ENCODE measurements around the gene TIPIN. TPM values are rescaled to one million over a fixed set of nuclear protein-coding genes. Genes with fewer than 3 reads are reported as not detected.
"Not testable (repeated sequence)": the region's sequence is repeated elsewhere in the genome, so short reads cannot be mapped to it uniquely, and the experiment has no call there.

TIPIN gene
- total RNA-seq, 1 experiment from 2014 or later: 14.2 TPM

- TF ChIP-seq, protein P1, sequence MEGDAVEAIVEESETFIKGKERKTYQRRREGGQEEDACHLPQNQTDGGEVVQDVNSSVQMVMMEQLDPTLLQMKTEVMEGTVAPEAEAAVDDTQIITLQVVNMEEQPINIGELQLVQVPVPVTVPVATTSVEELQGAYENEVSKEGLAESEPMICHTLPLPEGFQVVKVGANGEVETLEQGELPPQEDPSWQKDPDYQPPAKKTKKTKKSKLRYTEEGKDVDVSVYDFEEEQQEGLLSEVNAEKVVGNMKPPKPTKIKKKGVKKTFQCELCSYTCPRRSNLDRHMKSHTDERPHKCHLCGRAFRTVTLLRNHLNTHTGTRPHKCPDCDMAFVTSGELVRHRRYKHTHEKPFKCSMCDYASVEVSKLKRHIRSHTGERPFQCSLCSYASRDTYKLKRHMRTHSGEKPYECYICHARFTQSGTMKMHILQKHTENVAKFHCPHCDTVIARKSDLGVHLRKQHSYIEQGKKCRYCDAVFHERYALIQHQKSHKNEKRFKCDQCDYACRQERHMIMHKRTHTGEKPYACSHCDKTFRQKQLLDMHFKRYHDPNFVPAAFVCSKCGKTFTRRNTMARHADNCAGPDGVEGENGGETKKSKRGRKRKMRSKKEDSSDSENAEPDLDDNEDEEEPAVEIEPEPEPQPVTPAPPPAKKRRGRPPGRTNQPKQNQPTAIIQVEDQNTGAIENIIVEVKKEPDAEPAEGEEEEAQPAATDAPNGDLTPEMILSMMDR (conservative IDR thresholded peaks at IDR 0.05; ENCODE audit: low read depth, low read length): no peak
- TF ChIP-seq EZH2 (IDR thresholded peaks at IDR 0.05; ENCODE audit: low read length, unreplicated experiment) (no peak), EZH2phosphoT487 (IDR thresholded peaks at IDR 0.05; ENCODE audit: borderline replicate concordance, low read length) (no peak)
- no peaks in the 10 kb centered on the region for H3K36me3 ChIP-seq (ENCODE audit: low read depth, low read length)
- POLR2A ChIA-PET (ENCODE audit: unreplicated experiment): interaction anchor here (0.6 kb wide), 1 partner anchor 18 kb away, joined by 3 read pairs; no protein-coding TSS in a partner anchor
- H3K27me3 ChIP-seq (ENCODE audit: low read length): no peaks in the 10 kb centered on the region
- peak overlapping the region; percentile 57 for H3K4me3 ChIP-seq (ENCODE audit: low read length)
- BruUV-seq (replicated peaks): TSS peak; percentile 93
- peak overlapping the region; percentile 55 for H3K9ac ChIP-seq (ENCODE audit: low read length)
- peak; percentile 67 for ATAC-seq
- no peaks in the 10 kb centered on the region for H3F3A ChIP-seq (ENCODE audit: low read length, unreplicated experiment)
- no peaks in the 10 kb centered on the region for H3K79me2 ChIP-seq (ENCODE audit: low read length)
- no peaks in the 10 kb centered on the region for H3K9me2 ChIP-seq (replicated peaks; ENCODE audit: low read length)
- intact Hi-C loops (cut with micrococcal nuclease): no loop called here
- H3K9me3 ChIP-seq (ENCODE audit: low read length): no peaks in the 10 kb centered on the region
- CTCF ChIA-PET: interaction anchor here (0.7 kb wide), 1 partner anchor 21 kb away, joined by 7 read pairs; no protein-coding TSS in a partner anchor
- peak overlapping the region; percentile 75 for H3K4me2 ChIP-seq (ENCODE audit: low read length)
- no peaks in the 10 kb centered on the region for H4K20me1 ChIP-seq (ENCODE audit: low read length)
- H3K27ac ChIP-seq (ENCODE audit: low read length): peak overlapping the region; percentile 75
- peak overlapping the region; percentile 80 for H2AFZ ChIP-seq (ENCODE audit: low read length)
- peaks cover 13% of the 10 kb centered on the region for H3K4me1 ChIP-seq (ENCODE audit: insufficient read depth, low read length)
- DNase-seq: peak; percentile 28
These were observed 13.5 kb upstream of the TIPIN start for GRCh38 chr15:66369773-66370651.

DNA sequence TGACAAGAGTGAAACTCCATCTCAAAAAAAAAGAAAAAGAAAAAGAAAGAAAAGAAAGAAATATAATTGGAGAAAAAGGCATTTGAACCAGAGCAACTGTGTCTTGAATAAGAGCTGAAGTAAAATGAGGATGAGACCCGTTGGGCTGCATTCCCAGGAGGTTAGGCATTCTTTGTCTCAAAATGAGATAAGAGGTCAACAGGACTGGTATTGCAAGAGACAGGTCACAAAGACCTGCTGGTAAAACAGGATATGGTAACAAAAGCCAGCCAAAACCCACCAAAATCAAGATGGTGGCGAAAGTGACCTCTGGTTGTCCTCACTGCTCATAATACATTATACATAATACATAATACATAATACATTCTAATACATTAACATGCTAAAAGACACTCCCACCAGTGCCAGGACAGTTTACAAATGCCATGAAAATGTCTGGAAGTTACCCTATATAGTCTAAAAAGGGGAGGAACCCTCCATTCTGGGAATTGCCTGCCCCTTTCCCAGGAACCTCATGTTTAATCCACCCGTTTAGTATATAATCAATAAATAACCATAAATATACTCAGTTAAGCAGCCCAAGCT, 8.6 kb upstream of the TIPIN start:
- ATAC-seq (no peak), DNase-seq (no peak)
- no peak overlapping the region for H3K27ac ChIP-seq (ENCODE audit: low read length)
- no peak overlapping the region for H2AFZ ChIP-seq (ENCODE audit: low read length)
- POLR2A ChIA-PET (ENCODE audit: unreplicated experiment): no interaction called here
- no peaks in the 10 kb centered on the region for H3K36me3 ChIP-seq (ENCODE audit: low read depth, low read length)
- intact Hi-C loops (cut with micrococcal nuclease): no loop called here
- H3K79me2 ChIP-seq (ENCODE audit: low read length): no peaks in the 10 kb centered on the region
- peaks cover 11% of the 10 kb centered on the region for H3K4me1 ChIP-seq (ENCODE audit: insufficient read depth, low read length)
- H4K20me1 ChIP-seq (ENCODE audit: low read length): no peaks in the 10 kb centered on the region
- no peaks in the 10 kb centered on the region for H3K27me3 ChIP-seq (ENCODE audit: low read length)
- H3F3A ChIP-seq (ENCODE audit: low read length, unreplicated experiment): no peaks in the 10 kb centered on the region
- CTCF ChIA-PET: no interaction called here
- H3K4me3 ChIP-seq (ENCODE audit: low read length): no peak overlapping the region
- H3K9ac ChIP-seq (ENCODE audit: low read length): no peak overlapping the region
- TF ChIP-seq, protein P1 (conservative IDR thresholded peaks at IDR 0.05; ENCODE audit: low read depth, low read length): no peak
- TF ChIP-seq EZH2phosphoT487 (IDR thresholded peaks at IDR 0.05; ENCODE audit: borderline replicate concordance, low read length) (no peak), EZH2 (IDR thresholded peaks at IDR 0.05; ENCODE audit: low read length, unreplicated experiment) (no peak)
- no peaks in the 10 kb centered on the region for H3K9me3 ChIP-seq (ENCODE audit: low read length)
- no TSS peak for BruUV-seq (replicated peaks)
- H3K9me2 ChIP-seq (replicated peaks; ENCODE audit: low read length): no peaks in the 10 kb centered on the region
- no peak overlapping the region for H3K4me2 ChIP-seq (ENCODE audit: low read length)

DNA sequence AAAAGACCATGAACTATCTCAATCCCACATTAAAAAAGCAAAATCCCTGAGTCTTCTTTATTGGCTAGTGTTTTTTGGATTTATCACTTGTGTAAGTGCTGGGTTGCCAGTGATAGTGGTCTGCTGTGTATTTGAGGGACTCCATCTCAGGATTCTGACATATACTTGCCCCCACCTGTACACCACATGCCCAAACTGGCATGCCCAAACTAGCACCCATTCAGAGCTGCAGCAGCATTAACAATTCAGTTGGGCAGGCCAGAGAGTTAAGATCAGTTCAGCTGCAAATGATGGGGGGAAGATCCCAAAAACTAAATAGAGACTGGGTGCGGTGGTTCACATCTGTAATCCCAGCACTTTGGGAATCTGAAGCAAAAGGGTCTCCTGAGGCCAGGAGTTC, 6.3 kb upstream of the TIPIN start:
- intact Hi-C loops (cut with micrococcal nuclease): no loop called here
- H3K27ac ChIP-seq (ENCODE audit: low read length): no peak overlapping the region
- no TSS peak for BruUV-seq (replicated peaks)
- ChIA-PET CTCF (no interaction called here), POLR2A (ENCODE audit: unreplicated experiment) (no interaction called here)
- peaks cover 12% of the 10 kb centered on the region for H3K4me1 ChIP-seq (ENCODE audit: insufficient read depth, low read length)
- TF ChIP-seq, protein P1 (conservative IDR thresholded peaks at IDR 0.05; ENCODE audit: low read depth, low read length): no peak
- TF ChIP-seq EZH2 (IDR thresholded peaks at IDR 0.05; ENCODE audit: low read length, unreplicated experiment) (no peak), EZH2phosphoT487 (IDR thresholded peaks at IDR 0.05; ENCODE audit: borderline replicate concordance, low read length) (no peak)
- no peak overlapping the region for H2AFZ ChIP-seq (ENCODE audit: low read length)
- H3K79me2 ChIP-seq (ENCODE audit: low read length): no peaks in the 10 kb centered on the region
- DNase-seq: no peak
- H3K9me3 ChIP-seq (ENCODE audit: low read length): no peaks in the 10 kb centered on the region
- H3F3A ChIP-seq (ENCODE audit: low read length, unreplicated experiment): peaks cover 4% of the 10 kb centered on the region
- no peak overlapping the region for H3K4me2 ChIP-seq (ENCODE audit: low read length)
- no peaks in the 10 kb centered on the region for H3K36me3 ChIP-seq (ENCODE audit: low read depth, low read length)
- H3K4me3 ChIP-seq (ENCODE audit: low read length): no peak overlapping the region
- H4K20me1 ChIP-seq (ENCODE audit: low read length): no peaks in the 10 kb centered on the region
- no peaks in the 10 kb centered on the region for H3K27me3 ChIP-seq (ENCODE audit: low read length)
- ATAC-seq: no peak
- H3K9ac ChIP-seq (ENCODE audit: low read length): no peak overlapping the region
- H3K9me2 ChIP-seq (replicated peaks; ENCODE audit: low read length): no peaks in the 10 kb centered on the region

DNA sequence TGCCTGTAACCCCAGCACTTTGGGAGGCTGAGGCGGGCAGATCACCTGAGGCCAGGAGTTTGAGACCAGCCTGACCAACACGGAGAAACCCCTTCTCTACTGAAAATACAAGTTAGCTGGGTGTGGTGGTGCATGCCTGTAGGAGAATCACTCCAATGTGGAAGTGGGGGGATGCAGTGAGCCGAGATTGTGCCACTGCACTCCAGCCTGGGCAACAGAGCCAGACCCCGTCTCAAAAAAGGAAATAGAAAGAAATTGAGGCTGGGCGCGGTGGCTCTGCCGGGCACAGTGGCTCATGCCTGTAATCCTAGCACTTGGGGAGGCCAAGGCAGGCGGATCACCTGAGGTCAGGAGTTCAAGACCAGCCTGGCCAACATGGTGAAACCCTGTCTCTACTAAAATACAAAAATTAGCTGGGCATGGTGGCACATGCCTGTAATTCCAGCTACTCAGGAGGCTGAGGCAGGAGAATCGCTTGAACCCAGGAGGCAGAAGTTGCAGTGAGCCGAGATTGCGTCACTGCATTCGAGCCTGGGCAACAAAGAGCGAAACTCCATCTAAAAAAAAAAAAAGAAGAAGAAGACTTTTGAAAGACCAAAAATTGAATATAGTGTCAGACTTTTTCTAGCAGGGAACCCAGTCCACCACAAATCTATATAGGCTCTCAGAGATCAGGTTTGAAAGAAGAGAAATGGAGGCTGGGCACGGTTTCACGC, 5.4 kb upstream of the TIPIN start:
- intact Hi-C loops (cut with micrococcal nuclease); ATAC-seq; BruUV-seq (replicated peaks); H3K4me2 ChIP-seq (ENCODE audit: low read length); H3K36me3 ChIP-seq (ENCODE audit: low read depth, low read length); H3K27me3 ChIP-seq (ENCODE audit: low read length); H4K20me1 ChIP-seq (ENCODE audit: low read length); H3K9me2 ChIP-seq (replicated peaks; ENCODE audit: low read length); DNase-seq; H3K4me3 ChIP-seq (ENCODE audit: low read length); CTCF ChIA-PET; H3K27ac ChIP-seq (ENCODE audit: low read length); H3K9ac ChIP-seq (ENCODE audit: low read length); H3K9me3 ChIP-seq (ENCODE audit: low read length); H3F3A ChIP-seq (ENCODE audit: low read length, unreplicated experiment); H2AFZ ChIP-seq (ENCODE audit: low read length); H3K79me2 ChIP-seq (ENCODE audit: low read length); POLR2A ChIA-PET (ENCODE audit: unreplicated experiment): not testable (repeated sequence)
- peaks cover 15% of the 10 kb centered on the region for H3K4me1 ChIP-seq (ENCODE audit: insufficient read depth, low read length)

Data from PC-3 (cell line).